ENCODE results near the gene TFRC. TPM values are rescaled to one million over a fixed set of nuclear protein-coding genes. Genes with fewer than 3 reads are reported as not detected.
"Not testable (repeated sequence)": the region's sequence is repeated elsewhere in the genome, so short reads cannot be mapped to it uniquely, and the experiment has no call there.

Gene TFRC
- total RNA-seq, 1 donor from 2014 or later: 102 TPM

GRCh38 chr3:196047391-196048030 lies 34.4 kb downstream of the TFRC start:
- TF ChIP-seq CTCF (conservative IDR thresholded peaks at IDR 0.05; ENCODE audit: low read depth, low read length): no peak
- DNase-seq (ENCODE audit: low read depth): no peak
- no peak overlapping the region for H3K4me3 ChIP-seq (ENCODE audit: low read depth, low read length)

GRCh38 chr3:196044513-196044912 lies 37.4 kb downstream of the TFRC start:
- DNase-seq (ENCODE audit: low read depth): no peak
- no peak for TF ChIP-seq CTCF (conservative IDR thresholded peaks at IDR 0.05; ENCODE audit: low read depth, low read length)
- H3K4me3 ChIP-seq (ENCODE audit: low read depth, low read length): no peak overlapping the region

- no peak for TF ChIP-seq CTCF (conservative IDR thresholded peaks at IDR 0.05; ENCODE audit: low read depth, low read length)
- no peak for DNase-seq (ENCODE audit: low read depth)
- no peak overlapping the region for H3K4me3 ChIP-seq (ENCODE audit: low read depth, low read length)
Observed at GRCh38 chr3:196042673-196043072, 39.2 kb downstream of the TFRC start.

- TF ChIP-seq CTCF (conservative IDR thresholded peaks at IDR 0.05; ENCODE audit: low read depth, low read length): no peak
- no peak overlapping the region for H3K4me3 ChIP-seq (ENCODE audit: low read depth, low read length)
- no peak for DNase-seq (ENCODE audit: low read depth)
Observed at GRCh38 chr3:196039359-196039758, 42.5 kb downstream of the TFRC start.

GRCh38 chr3:196026059-196026458 lies 55.8 kb downstream of the TFRC start:
- H3K4me3 ChIP-seq (ENCODE audit: low read depth, low read length); DNase-seq (ENCODE audit: low read depth): not testable (repeated sequence)
- peak; percentile 52 for TF ChIP-seq CTCF (conservative IDR thresholded peaks at IDR 0.05; ENCODE audit: low read depth, low read length)

- no peak overlapping the region for H3K4me3 ChIP-seq (ENCODE audit: low read depth, low read length)
- no peak for TF ChIP-seq CTCF (conservative IDR thresholded peaks at IDR 0.05; ENCODE audit: low read depth, low read length)
- DNase-seq (ENCODE audit: low read depth): no peak
Observed at GRCh38 chr3:196024968-196025367, 56.9 kb downstream of the TFRC start.

GRCh38 chr3:196023947-196024346 lies 57.9 kb downstream of the TFRC start:
- H3K4me3 ChIP-seq (ENCODE audit: low read depth, low read length): no peak overlapping the region
- no peak for TF ChIP-seq CTCF (conservative IDR thresholded peaks at IDR 0.05; ENCODE audit: low read depth, low read length)
- DNase-seq (ENCODE audit: low read depth): no peak

GRCh38 chr3:196022499-196022878 lies 59.4 kb downstream of the TFRC start:
- not testable (repeated sequence) for DNase-seq (ENCODE audit: low read depth); H3K4me3 ChIP-seq (ENCODE audit: low read depth, low read length)

All from epithelial cell of proximal tubule (primary cell).